Prostate gland (tissue), 2 donors: Measurements from ENCODE around the gene ARFGAP1.

Source experiments
- POLR2A ChIP-seq: fragments of 450-650 bp; IDR thresholded peaks from one replicate; pipeline ENCODE4 v1.6.1; 2016; ENCODE audit warnings: antibody characterized with exemption, mild to moderate bottlenecking
- POLR2AphosphoS5 ChIP-seq: sonication (generic); formaldehyde crosslinking; IDR thresholded peaks from one replicate; pipeline ENCODE4 v1.6.1; 2017; ENCODE audit warnings: antibody characterized with exemption
- TF ChIP-seq, protein P1 (sequence below), 4 experiments: fragments of 200-600 bp in 2 of 4; fragments of 450-650 bp in 2 of 4; sonication (generic) in 2 of 4; IDR thresholded peaks; 1 replicate in 3 of 4; 2 replicates in 1 of 4; pipeline ENCODE4 v1.5.1; 2016 to 2019; ENCODE audit warnings: antibody characterized with exemption in 4 of 4, mild to moderate bottlenecking in 2 of 4, moderate library complexity in 2 of 4

DNA sequence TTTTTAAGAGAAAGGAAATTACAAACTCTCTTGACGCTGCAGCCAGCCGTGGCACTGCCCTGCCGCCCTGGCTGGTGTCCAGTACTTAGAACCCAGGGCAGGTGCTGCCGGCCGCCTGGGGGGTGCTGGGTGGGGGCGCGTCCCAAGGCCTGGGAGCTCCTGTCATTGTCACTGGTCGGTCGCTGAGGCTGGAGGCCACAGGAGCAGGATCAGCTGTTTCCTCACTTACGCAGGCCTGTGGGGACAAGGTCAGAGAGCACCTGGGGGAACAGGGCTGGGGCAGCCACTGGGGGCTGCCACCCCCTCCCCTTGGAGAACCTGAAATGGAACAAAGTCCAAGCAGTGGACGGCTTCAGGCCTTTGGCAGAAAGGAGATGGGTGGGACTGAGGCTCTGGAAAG, 31.3 kb upstream of the ARFGAP1 start:
- TF ChIP-seq, protein P1, sequence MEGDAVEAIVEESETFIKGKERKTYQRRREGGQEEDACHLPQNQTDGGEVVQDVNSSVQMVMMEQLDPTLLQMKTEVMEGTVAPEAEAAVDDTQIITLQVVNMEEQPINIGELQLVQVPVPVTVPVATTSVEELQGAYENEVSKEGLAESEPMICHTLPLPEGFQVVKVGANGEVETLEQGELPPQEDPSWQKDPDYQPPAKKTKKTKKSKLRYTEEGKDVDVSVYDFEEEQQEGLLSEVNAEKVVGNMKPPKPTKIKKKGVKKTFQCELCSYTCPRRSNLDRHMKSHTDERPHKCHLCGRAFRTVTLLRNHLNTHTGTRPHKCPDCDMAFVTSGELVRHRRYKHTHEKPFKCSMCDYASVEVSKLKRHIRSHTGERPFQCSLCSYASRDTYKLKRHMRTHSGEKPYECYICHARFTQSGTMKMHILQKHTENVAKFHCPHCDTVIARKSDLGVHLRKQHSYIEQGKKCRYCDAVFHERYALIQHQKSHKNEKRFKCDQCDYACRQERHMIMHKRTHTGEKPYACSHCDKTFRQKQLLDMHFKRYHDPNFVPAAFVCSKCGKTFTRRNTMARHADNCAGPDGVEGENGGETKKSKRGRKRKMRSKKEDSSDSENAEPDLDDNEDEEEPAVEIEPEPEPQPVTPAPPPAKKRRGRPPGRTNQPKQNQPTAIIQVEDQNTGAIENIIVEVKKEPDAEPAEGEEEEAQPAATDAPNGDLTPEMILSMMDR (IDR thresholded peaks at IDR 0.05), result no peak
- TF ChIP-seq POLR2A (no peak), POLR2AphosphoS5 (no peak)
